PFSK-1 (cell line): ENCODE results near the gene PRR7.
A peak's percentile ranks its signal among the peaks of the same experiment; 100 is the strongest.

Experiments
- FOXP2 ChIP-seq: optimal IDR thresholded peaks from 2 replicates; pipeline ENCODE3; 2011; ENCODE audit warnings: borderline replicate concordance, control low read depth, inconsistent platforms; ENCODE audit not compliant: insufficient read depth; ENCODE audit errors: extremely low read length, extremely low read depth
- POLR2AphosphoS5 ChIP-seq: IDR thresholded peaks from 2 replicates; pipeline ENCODE4 v1.6.1; 2012; ENCODE audit warnings: low read depth, mild to moderate bottlenecking, control low read depth, low read length, moderate library complexity
- REST ChIP-seq, 2 experiments: IDR thresholded peaks; 2 replicates each; pipeline versions ENCODE4 v1.6.1 to v1.8.0; 2011 to 2012; ENCODE audit warnings: low read depth in 2 of 2, low read length in 2 of 2, control low read depth in 1 of 2, inconsistent platforms in 1 of 2, mild to moderate bottlenecking in 1 of 2, moderate library complexity in 1 of 2; ENCODE audit not compliant: insufficient read depth in 1 of 2
- SIN3A ChIP-seq: IDR thresholded peaks from 2 replicates; pipeline ENCODE4 v1.6.1; 2012; ENCODE audit warnings: mild to moderate bottlenecking, low read length, moderate library complexity, borderline replicate concordance; ENCODE audit not compliant: insufficient read depth
- TAF1 ChIP-seq: IDR thresholded peaks from 2 replicates; pipeline ENCODE4 v1.6.1; 2012; ENCODE audit warnings: low read length, control low read depth, borderline replicate concordance; ENCODE audit not compliant: insufficient read depth

Gene PRR7

GRCh38 chr5:177496070-177496726, 49.6 kb downstream of the PRR7 start:
- no peak for TF ChIP-seq REST (IDR thresholded peaks at IDR 0.05; ENCODE audit: insufficient read depth in 1 of 2, low read depth in 2 of 2, low read length in 2 of 2)
- TF ChIP-seq FOXP2 = no peak

GRCh38 chr5:177496727-177497291, 50.2 kb downstream of the PRR7 start:
- TF ChIP-seq SIN3A = no peak; the same call in 1 of the 2 replicates
- peak; percentile 23; the same call in 1 of the 2 replicates for TF ChIP-seq TAF1

GRCh38 chr5:177497292-177498012, 50.8 kb downstream of the PRR7 start, which contains the start of gene PDLIM7:
Gene PDLIM7, minus strand, starts transcription at chr5:177497604. Its CDS starts 1,092 bp downstream, at chr5:177496512.
- TF ChIP-seq SIN3A (peak; percentile 48; the same call in 1 of the 2 replicates), REST (IDR thresholded peaks at IDR 0.05; ENCODE audit: insufficient read depth in 1 of 2, low read depth in 2 of 2, low read length in 2 of 2) (no peak), POLR2AphosphoS5 (peak; percentile 97), FOXP2 (no peak), TAF1 (peak; percentile 95)

- TF ChIP-seq SIN3A = no peak
- TF ChIP-seq FOXP2 = no peak
- no peak for TF ChIP-seq TAF1
- TF ChIP-seq POLR2AphosphoS5 = no peak
- TF ChIP-seq REST (IDR thresholded peaks at IDR 0.05; ENCODE audit: insufficient read depth in 1 of 2, low read depth in 2 of 2, low read length in 2 of 2) = no peak
Measured at GRCh38 chr5:177498013-177498787, 51.6 kb downstream of the PRR7 start.

- TF ChIP-seq SIN3A (no peak), TAF1 (no peak)
Measured at GRCh38 chr5:177499842-177500241, 53.2 kb downstream of the PRR7 start.
